Smooth muscle cell (in vitro differentiated cells): ENCODE measurements around the gene BAIAP3. TPM values are rescaled to one million over a fixed set of nuclear protein-coding genes. Genes with fewer than 3 reads are reported as not detected.

ENCODE experiments used
- DNase-seq: peaks from one replicate; lab custom pipeline; 2025; ENCODE audit not compliant: unreplicated experiment; lab: John Stamatoyannopoulos, UW
- H2AFZ ChIP-seq: fragments of 200-600 bp; sonication (generic); 2 replicates; pipeline ENCODE4 v1.6.0; 2016; ENCODE audit warnings: antibody characterized with exemption, low read depth, mild to moderate bottlenecking
- H3F3A ChIP-seq: fragments of 200-600 bp; sonication (generic); 2 replicates; pipeline ENCODE4 v1.6.0; 2017; ENCODE audit warnings: antibody characterized with exemption, low read depth
- H3K27ac ChIP-seq: fragments of 200-600 bp; sonication (generic); 2 replicates; pipeline ENCODE4 v1.5.1; 2016; ENCODE audit warnings: low read depth, mild to moderate bottlenecking
- H3K27me3 ChIP-seq: fragments of 200-600 bp; sonication (generic); 2 replicates; pipeline ENCODE4 v1.6.1; 2016; ENCODE audit warnings: low read depth, mild to moderate bottlenecking
- H3K36me3 ChIP-seq: fragments of 200-600 bp; sonication (generic); 2 replicates; pipeline ENCODE4 v1.5.1; 2016; ENCODE audit warnings: low read depth
- H3K4me1 ChIP-seq: fragments of 200-600 bp; sonication (generic); 2 replicates; pipeline ENCODE4 v1.5.1; 2016; ENCODE audit warnings: low read depth
- H3K4me2 ChIP-seq: fragments of 200-600 bp; sonication (generic); 2 replicates; pipeline ENCODE4 v1.6.0; 2016; ENCODE audit warnings: mild to moderate bottlenecking
- H3K4me3 ChIP-seq: fragments of 200-600 bp; sonication (generic); 2 replicates; pipeline ENCODE4 v1.5.1; 2016; ENCODE audit warnings: mild to moderate bottlenecking
- H3K79me2 ChIP-seq: fragments of 200-600 bp; sonication (generic); 2 replicates; pipeline ENCODE4 v1.6.0; 2016; ENCODE audit warnings: low read depth, mild to moderate bottlenecking
- H3K9ac ChIP-seq: fragments of 200-600 bp; sonication (generic); 2 replicates; pipeline ENCODE4 v1.6.0; 2016; ENCODE audit warnings: low read depth
- H3K9me3 ChIP-seq: fragments of 200-600 bp; sonication (generic); replicated peaks from 2 replicates; pipeline ENCODE4 v1.5.1; 2016; ENCODE audit warnings: low read depth
- H4K20me1 ChIP-seq: fragments of 200-600 bp; sonication (generic); 2 replicates; pipeline ENCODE4 v1.6.0; 2016; ENCODE audit warnings: low read depth
- CTCF ChIP-seq: fragments of 200-600 bp; sonication (generic); IDR thresholded peaks from 2 replicates; pipeline ENCODE4 v1.5.1; 2017; ENCODE audit warnings: borderline replicate concordance, mild to moderate bottlenecking, antibody characterized with exemption; ENCODE audit not compliant: insufficient read depth, poor library complexity, severe bottlenecking
- WGBS: methylation state at CpG from one replicate; pipeline ENCODE4 v1.1.7; 2016; ENCODE audit warnings: low lambda C conversion rate; 5-methylcytosine and 5-hydroxymethylcytosine counted together
- polyA plus RNA-seq: library from polyadenylated mRNA; unstranded; fragments of >200 nt; fragmentation: Nextera tagmentation; extraction: Ambion mirVana; gene quantifications from 2 replicates; pipeline ENCODE4 v1.2.1, GENCODE V29; 2016
- total RNA-seq: library from RNA; depleted of rRNA; stranded (reverse); fragments of >200 nt; gene quantifications from 2 replicates; pipeline ENCODE4 v1.2.3, GENCODE V29; 2014

BAIAP3 gene
- total RNA-seq (0.31 TPM in 1 of 2 replicates, not detected in the other), polyA plus RNA-seq (0.34 and 0.51 TPM in 2 replicates)

- Histone ChIP-seq H3K9me3 (no peaks in the 10 kb centered on the region), H3K4me3 (peak within 1 kb of the TSS; percentile 24), H3K4me1 (peaks cover 12% of the 10 kb centered on the region), H3K27ac (no peak within 1 kb of the TSS), H3K4me2 (peak within 1 kb of the TSS; percentile 76), H3K27me3 (peaks cover 70% of the 10 kb centered on the region), H2AFZ (no peak within 1 kb of the TSS), H3F3A (no peaks in the 10 kb centered on the region), H3K9ac (no peak within 1 kb of the TSS), H3K79me2 (no peaks in the 10 kb centered on the region), H3K36me3 (no peaks in the 10 kb centered on the region), H4K20me1 (no peaks in the 10 kb centered on the region)
- TF ChIP-seq CTCF = no peak
- 11% methylated on average over 34 of the region's 83 CpGs for WGBS
- no peak for DNase-seq
Observed at GRCh38 chr16:1333149-1333812, at the start of gene BAIAP3. Gene BAIAP3, plus strand, starts transcription at chr16:1333645. Its CDS starts 4,905 bp downstream, at chr16:1338550.

DNA sequence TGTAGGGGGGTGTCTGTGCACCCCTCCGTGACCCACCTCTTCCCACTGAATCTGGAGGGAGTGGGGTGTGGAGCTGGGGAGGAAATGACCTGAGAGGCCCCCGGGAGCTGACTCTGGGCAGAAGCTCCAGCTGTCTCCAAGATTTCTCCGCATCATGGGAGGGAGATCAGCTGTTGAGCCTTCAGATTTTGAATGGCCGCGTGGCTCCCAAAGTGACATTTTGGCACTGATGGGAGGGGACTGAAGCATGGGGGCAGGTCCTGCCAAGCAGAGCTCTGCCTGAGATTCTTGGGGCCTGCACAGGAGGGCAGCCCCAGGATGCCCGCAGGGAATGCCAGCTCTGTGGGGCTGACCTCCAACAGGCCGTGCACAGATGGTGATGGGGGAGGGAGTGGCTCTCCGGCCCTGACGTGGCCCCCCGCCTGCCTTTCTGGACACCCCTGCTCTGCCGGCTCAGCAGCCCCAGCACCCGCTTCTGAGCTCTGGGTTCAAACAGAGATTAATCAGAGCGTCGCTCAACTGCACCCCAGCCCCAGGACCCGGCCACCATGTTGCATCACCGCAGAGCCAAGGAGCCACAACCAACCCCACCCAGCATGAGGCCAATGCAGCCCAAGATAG lies 49.3 kb upstream of the BAIAP3 start:
- Histone ChIP-seq H2AFZ (no peak overlapping the region), H4K20me1 (no peaks in the 10 kb centered on the region), H3K27me3 (peaks cover 7% of the 10 kb centered on the region), H3K4me3 (no peak overlapping the region), H3K4me1 (no peaks in the 10 kb centered on the region), H3K4me2 (no peak overlapping the region), H3K36me3 (no peaks in the 10 kb centered on the region), H3F3A (no peaks in the 10 kb centered on the region), H3K79me2 (no peaks in the 10 kb centered on the region), H3K9ac (no peak overlapping the region), H3K9me3 (no peaks in the 10 kb centered on the region), H3K27ac (no peak overlapping the region)
- DNase-seq = no peak
- 91% methylated on average over 16 of the region's 16 CpGs for WGBS
- no peak for TF ChIP-seq CTCF

GRCh38 chr16:1285669-1286512 lies 47.6 kb upstream of the BAIAP3 start:
- no peak overlapping the region for H3K4me3 ChIP-seq
- H3K4me1 ChIP-seq = no peaks in the 10 kb centered on the region
- H3K79me2 ChIP-seq = no peaks in the 10 kb centered on the region
- H3K4me2 ChIP-seq = no peak overlapping the region
- peaks cover 21% of the 10 kb centered on the region for H3K27me3 ChIP-seq
- H3K27ac ChIP-seq = no peak overlapping the region
- H2AFZ ChIP-seq = no peak overlapping the region
- no peak for DNase-seq
- no peak overlapping the region for H3K9ac ChIP-seq
- WGBS = 85% methylated on average over 36 of the region's 38 CpGs
- H3K9me3 ChIP-seq = no peaks in the 10 kb centered on the region
- no peaks in the 10 kb centered on the region for H3K36me3 ChIP-seq
- H4K20me1 ChIP-seq = no peaks in the 10 kb centered on the region
- no peak for TF ChIP-seq CTCF
- no peaks in the 10 kb centered on the region for H3F3A ChIP-seq
